ENCODE data around the gene CATSPERD. TPM values are rescaled to one million over a fixed set of nuclear protein-coding genes. Genes with fewer than 3 reads are reported as not detected.

The CATSPERD gene
- total RNA-seq, 1 donor from 2014 or later = not detected

DNA sequence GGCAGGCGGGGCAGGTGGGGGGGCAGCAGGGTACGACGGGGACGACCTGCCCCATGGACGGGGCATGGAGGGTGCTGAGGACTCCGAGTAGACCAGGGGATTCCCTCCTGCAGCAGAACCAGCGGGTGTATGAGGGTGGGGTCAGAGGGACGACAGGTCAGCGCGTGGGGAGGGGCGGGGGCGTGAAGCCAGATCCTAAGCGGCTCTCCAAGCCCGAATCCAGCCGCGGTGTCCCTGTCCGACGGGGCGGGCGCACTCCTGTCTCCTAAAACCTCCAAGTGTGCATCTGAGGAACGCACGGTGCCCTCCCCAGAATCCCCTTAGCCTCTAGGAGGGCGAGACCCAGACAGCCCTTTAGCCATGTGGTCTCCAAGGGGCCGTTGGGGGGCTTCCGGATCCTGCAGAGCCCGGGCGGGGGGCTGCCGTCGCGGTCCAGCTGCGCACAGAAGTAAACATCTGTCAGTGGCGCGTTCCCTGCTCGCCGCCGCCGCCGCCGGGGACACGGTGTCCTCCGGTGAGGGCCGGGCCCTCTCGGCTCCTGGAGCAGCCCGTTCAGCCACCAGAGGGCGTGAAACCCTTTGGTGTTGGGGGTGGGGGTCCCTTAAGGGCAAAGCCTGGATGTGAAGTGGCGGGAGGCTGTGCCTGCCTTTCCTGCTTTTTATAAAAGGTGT is 85.2 kb downstream of the CATSPERD start:
- Mint-ChIP-seq H3K36me3 (ENCODE audit: unreplicated experiment) (no peaks in the 10 kb centered on the region), H3K4me3 (ENCODE audit: unreplicated experiment) (no peak overlapping the region), H3K4me1 (ENCODE audit: low read depth, unreplicated experiment) (peaks cover 7% of the 10 kb centered on the region), H3K27ac (ENCODE audit: unreplicated experiment) (no peak overlapping the region), H3K27me3 (ENCODE audit: unreplicated experiment) (peaks cover 19% of the 10 kb centered on the region), H3K9me3 (ENCODE audit: unreplicated experiment) (peaks cover 5% of the 10 kb centered on the region)
- TF ChIP-seq CTCF (IDR thresholded peaks at IDR 0.05; ENCODE audit: partially characterized antibody, unreplicated experiment) = peak; percentile 85
- peak; percentile 93 for DNase-seq

DNA sequence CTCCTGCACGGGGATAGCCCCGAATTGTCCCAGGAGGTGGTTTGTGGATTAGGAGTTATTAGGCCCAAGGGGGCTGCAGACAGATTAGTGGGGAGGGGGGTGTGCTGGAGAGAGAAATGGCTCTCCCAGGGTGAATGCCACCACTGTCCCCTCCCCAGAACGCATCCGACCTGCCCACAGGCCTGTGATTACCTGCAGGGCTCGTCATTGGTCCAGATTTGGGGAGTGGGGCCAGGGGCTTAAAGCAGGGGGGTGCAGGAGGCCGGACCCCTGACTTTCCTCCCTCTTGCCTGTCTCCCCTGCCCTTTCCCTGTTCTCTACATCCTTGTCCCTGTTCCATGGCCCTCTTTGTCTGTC is 85.7 kb downstream of the CATSPERD start:
- peak; percentile 33 for TF ChIP-seq CTCF (IDR thresholded peaks at IDR 0.05; ENCODE audit: partially characterized antibody, unreplicated experiment)
- Mint-ChIP-seq H3K4me3 (ENCODE audit: unreplicated experiment) (no peak overlapping the region), H3K9me3 (ENCODE audit: unreplicated experiment) (peaks cover 5% of the 10 kb centered on the region), H3K27ac (ENCODE audit: unreplicated experiment) (no peak overlapping the region), H3K4me1 (ENCODE audit: low read depth, unreplicated experiment) (peaks cover 7% of the 10 kb centered on the region), H3K27me3 (ENCODE audit: unreplicated experiment) (peaks cover 18% of the 10 kb centered on the region), H3K36me3 (ENCODE audit: unreplicated experiment) (no peaks in the 10 kb centered on the region)
- no peak for DNase-seq

- Mint-ChIP-seq H3K4me1 (ENCODE audit: low read depth, unreplicated experiment) (peaks cover 5% of the 10 kb centered on the region), H3K27me3 (ENCODE audit: unreplicated experiment) (peaks cover 18% of the 10 kb centered on the region), H3K36me3 (ENCODE audit: unreplicated experiment) (no peaks in the 10 kb centered on the region), H3K27ac (ENCODE audit: unreplicated experiment) (peak overlapping the region; percentile 60), H3K4me3 (ENCODE audit: unreplicated experiment) (peak overlapping the region; percentile 43), H3K9me3 (ENCODE audit: unreplicated experiment) (peaks cover 5% of the 10 kb centered on the region)
- no peak for TF ChIP-seq CTCF (IDR thresholded peaks at IDR 0.05; ENCODE audit: partially characterized antibody, unreplicated experiment)
- DNase-seq = no peak
Measured at GRCh38 chr19:5806905-5807304, 86.5 kb downstream of the CATSPERD start.

GRCh38 chr19:5808120-5808816 is 87.8 kb downstream of the CATSPERD start:
- Mint-ChIP-seq H3K27ac (ENCODE audit: unreplicated experiment) (no peak overlapping the region), H3K4me1 (ENCODE audit: low read depth, unreplicated experiment) (peaks cover under 1% of the 10 kb centered on the region), H3K27me3 (ENCODE audit: unreplicated experiment) (peaks cover 15% of the 10 kb centered on the region), H3K4me3 (ENCODE audit: unreplicated experiment) (no peak overlapping the region), H3K36me3 (ENCODE audit: unreplicated experiment) (no peaks in the 10 kb centered on the region), H3K9me3 (ENCODE audit: unreplicated experiment) (peaks cover 3% of the 10 kb centered on the region)
- no peak for DNase-seq
- no peak for TF ChIP-seq CTCF (IDR thresholded peaks at IDR 0.05; ENCODE audit: partially characterized antibody, unreplicated experiment)

- Mint-ChIP-seq H3K9me3 (ENCODE audit: unreplicated experiment) (peaks cover 3% of the 10 kb centered on the region), H3K27ac (ENCODE audit: unreplicated experiment) (no peak overlapping the region)
Measured at GRCh38 chr19:5809053-5809452, 88.6 kb downstream of the CATSPERD start.

More at GRCh38 chr19:5809053-5809452, 88.6 kb downstream of the CATSPERD start:
- Mint-ChIP-seq H3K4me1 (ENCODE audit: low read depth, unreplicated experiment) (no peaks in the 10 kb centered on the region), H3K27me3 (ENCODE audit: unreplicated experiment) (peaks cover 12% of the 10 kb centered on the region), H3K36me3 (ENCODE audit: unreplicated experiment) (no peaks in the 10 kb centered on the region), H3K4me3 (ENCODE audit: unreplicated experiment) (no peak overlapping the region)
- no peak for TF ChIP-seq CTCF (IDR thresholded peaks at IDR 0.05; ENCODE audit: partially characterized antibody, unreplicated experiment)
- DNase-seq = no peak
